Activated T-cell treated with anti-CD3 and anti-CD28 coated beads, Interleukin-2, amount 50 U/mL, for 48 hours (primary cell): ENCODE results near the gene OPHN1.
"Not testable (repeated sequence)": the region's sequence is repeated elsewhere in the genome, so short reads cannot be mapped to it uniquely, and the experiment has no call there.

ENCODE experiments used
- DNase-seq, 2 experiments: peaks; one replicate each; pipeline ENCODE4 v3.0.0-alpha.2; 2020

The OPHN1 gene

GRCh38 chrX:68354879-68355628, 78.2 kb downstream of the OPHN1 start:
- DNase-seq = no peak

- DNase-seq = no peak
Measured at GRCh38 chrX:68345025-68345424, 88.3 kb downstream of the OPHN1 start.

- no peak for DNase-seq
Measured at GRCh38 chrX:68343551-68343950, 89.7 kb downstream of the OPHN1 start.

GRCh38 chrX:68332201-68332731, 101.0 kb downstream of the OPHN1 start:
- DNase-seq = no peak

GRCh38 chrX:68326841-68327240, 106.5 kb downstream of the OPHN1 start:
- DNase-seq = not testable (repeated sequence)

GRCh38 chrX:68307769-68308168, 125.5 kb downstream of the OPHN1 start:
- no peak for DNase-seq

GRCh38 chrX:68304602-68305001, 128.7 kb downstream of the OPHN1 start:
- no peak for DNase-seq

GRCh38 chrX:68299898-68300297, 133.4 kb downstream of the OPHN1 start:
- no peak for DNase-seq

GRCh38 chrX:68292471-68292870, 140.8 kb downstream of the OPHN1 start:
- no peak for DNase-seq

- no peak for DNase-seq
Measured at GRCh38 chrX:68288127-68288526, 145.2 kb downstream of the OPHN1 start.

- no peak for DNase-seq
Measured at GRCh38 chrX:68287419-68287818, 145.9 kb downstream of the OPHN1 start.

GRCh38 chrX:68286980-68287379, 146.3 kb downstream of the OPHN1 start:
- DNase-seq = no peak

- no peak for DNase-seq
Measured at GRCh38 chrX:68286076-68286475, 147.2 kb downstream of the OPHN1 start.

- no peak for DNase-seq
Measured at GRCh38 chrX:68284281-68284904, 148.9 kb downstream of the OPHN1 start.

- DNase-seq = no peak
Measured at GRCh38 chrX:68273887-68274286, 159.4 kb downstream of the OPHN1 start.

- not testable (repeated sequence) for DNase-seq
Measured at GRCh38 chrX:68264793-68265192, 168.5 kb downstream of the OPHN1 start.

GRCh38 chrX:68261060-68261672, 172.1 kb downstream of the OPHN1 start:
- DNase-seq = no peak

GRCh38 chrX:68256990-68257389, 176.3 kb downstream of the OPHN1 start:
- no peak for DNase-seq

- no peak for DNase-seq
Measured at GRCh38 chrX:68254738-68255645, 178.3 kb downstream of the OPHN1 start.

- DNase-seq = no peak
Measured at GRCh38 chrX:68252664-68253063, 180.6 kb downstream of the OPHN1 start.

- no peak for DNase-seq
Measured at GRCh38 chrX:68249903-68250302, 183.4 kb downstream of the OPHN1 start.

- DNase-seq = no peak
Measured at GRCh38 chrX:68249401-68249831, 183.9 kb downstream of the OPHN1 start.

GRCh38 chrX:68238568-68238967, 194.7 kb downstream of the OPHN1 start:
- peak; percentile 22 to 23 for DNase-seq
